ENCODE results near the gene ZNF185. TPM values are rescaled to one million over a fixed set of nuclear protein-coding genes. Genes with fewer than 3 reads are reported as not detected.

Gene ZNF185
- total RNA-seq, 6 experiments from 2014 or later = 0.61 to 1.7 (median 0.83) TPM

GRCh38 chrX:152861826-152862225 lies 36.0 kb upstream of the ZNF185 start:
- H3K4me1 ChIP-seq = no peaks in the 10 kb centered on the region
- no peak overlapping the region for H3K4me3 ChIP-seq
- no peak overlapping the region for H3K27ac ChIP-seq
- intact Hi-C loops (cut with DNase I) = no loop called here
- ATAC-seq = no peak
- H3K9me3 ChIP-seq = no peaks in the 10 kb centered on the region
- no peaks in the 10 kb centered on the region for H3K27me3 ChIP-seq
- TF ChIP-seq POLR2A (IDR thresholded peaks at IDR 0.05) (no peak), CTCF (IDR thresholded peaks at IDR 0.05) (no peak)
- DNase-seq = no peak
- peaks cover 0 to 40% (median 2%) of the 10 kb centered on the region in 4 donors for H3K36me3 ChIP-seq
- 59% methylated on average over 6 of the region's 6 CpGs for WGBS (ENCODE audit: insufficient coverage, low coverage, low lambda C conversion rate, missing lambda C conversion rate)

DNA sequence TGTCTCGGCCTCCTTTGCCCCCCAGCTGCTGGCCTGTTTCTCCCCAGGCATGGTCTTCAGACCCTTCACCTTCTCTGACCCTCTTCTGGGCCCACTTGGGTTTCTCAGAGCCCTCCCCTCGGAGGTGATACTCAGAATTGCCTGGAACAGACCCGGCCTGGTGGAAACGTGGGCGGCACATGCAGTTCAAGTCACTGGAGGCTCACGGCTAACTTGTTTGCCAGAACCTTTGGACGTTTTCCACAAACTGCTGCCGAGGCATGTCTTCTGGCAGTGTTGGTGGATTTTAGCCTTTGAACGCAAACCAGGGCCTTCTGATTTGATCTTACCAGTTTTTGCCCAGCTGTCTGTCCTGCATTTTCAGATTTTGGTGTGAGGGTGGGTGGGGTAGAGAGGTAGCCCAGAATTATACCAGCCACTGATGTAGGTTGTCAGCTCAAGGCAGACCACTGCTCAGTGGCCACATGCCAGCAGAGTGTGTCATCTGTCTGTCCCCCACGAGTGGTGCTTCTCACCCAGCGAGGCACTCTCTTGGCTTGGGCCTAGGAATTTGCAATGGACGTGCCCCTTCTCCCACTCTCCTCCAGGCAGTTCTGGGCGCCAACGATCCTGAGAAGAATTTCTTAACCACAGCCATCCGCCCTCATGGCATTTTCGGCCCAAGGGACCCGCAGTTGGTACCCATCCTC lies 32.5 kb upstream of the ZNF185 start:
- WGBS (ENCODE audit: insufficient coverage, low coverage, low lambda C conversion rate, missing lambda C conversion rate) = 80% methylated on average over 3 of the region's 17 CpGs
- H3K27me3 ChIP-seq = no peaks in the 10 kb centered on the region
- DNase-seq (no peak), ATAC-seq (peak in 1 of 4 donors; percentile 39)
- no peak overlapping the region for H3K4me3 ChIP-seq
- H3K9me3 ChIP-seq = no peaks in the 10 kb centered on the region
- H3K36me3 ChIP-seq = peaks cover 0 to 43% (median 0%) of the 10 kb centered on the region in 4 donors
- no peak for TF ChIP-seq POLR2A (IDR thresholded peaks at IDR 0.05)
- no peak for TF ChIP-seq CTCF (IDR thresholded peaks at IDR 0.05)
- no peak overlapping the region for H3K27ac ChIP-seq
- intact Hi-C loops (cut with DNase I) = no loop called here
- no peaks in the 10 kb centered on the region for H3K4me1 ChIP-seq

DNA sequence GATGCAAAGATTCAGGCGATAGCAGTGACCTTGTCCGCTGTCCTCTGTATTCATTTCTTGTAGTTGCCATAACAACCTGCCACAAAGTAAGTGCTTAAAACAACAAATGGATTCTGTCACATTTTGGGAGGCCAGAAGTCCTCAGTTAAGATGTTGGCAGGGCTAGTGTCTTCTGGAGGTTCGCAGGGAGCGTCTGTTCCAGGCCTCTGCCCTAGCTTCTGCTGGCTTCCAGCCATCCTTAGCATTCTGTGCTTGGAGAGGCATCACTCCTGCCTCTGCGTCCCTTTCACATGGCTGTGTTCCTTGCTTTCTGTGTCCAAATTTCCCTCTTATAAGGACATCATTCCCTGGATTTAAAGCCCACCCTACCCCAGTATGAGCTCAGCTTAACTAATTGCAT lies 31.5 kb upstream of the ZNF185 start:
- H3K4me3 ChIP-seq = no peak overlapping the region
- no peaks in the 10 kb centered on the region for H3K9me3 ChIP-seq
- DNase-seq (no peak), ATAC-seq (no peak)
- no peak overlapping the region for H3K27ac ChIP-seq
- WGBS (ENCODE audit: insufficient coverage, low coverage, low lambda C conversion rate, missing lambda C conversion rate) = 60% methylated on average over 2 of the region's 5 CpGs
- intact Hi-C loops (cut with DNase I) = no loop called here
- H3K27me3 ChIP-seq = no peaks in the 10 kb centered on the region
- peaks cover 0 to 40% (median 0%) of the 10 kb centered on the region in 4 donors for H3K36me3 ChIP-seq
- TF ChIP-seq CTCF (IDR thresholded peaks at IDR 0.05) = no peak
- TF ChIP-seq POLR2A (IDR thresholded peaks at IDR 0.05) = no peak
- H3K4me1 ChIP-seq = no peaks in the 10 kb centered on the region

DNA sequence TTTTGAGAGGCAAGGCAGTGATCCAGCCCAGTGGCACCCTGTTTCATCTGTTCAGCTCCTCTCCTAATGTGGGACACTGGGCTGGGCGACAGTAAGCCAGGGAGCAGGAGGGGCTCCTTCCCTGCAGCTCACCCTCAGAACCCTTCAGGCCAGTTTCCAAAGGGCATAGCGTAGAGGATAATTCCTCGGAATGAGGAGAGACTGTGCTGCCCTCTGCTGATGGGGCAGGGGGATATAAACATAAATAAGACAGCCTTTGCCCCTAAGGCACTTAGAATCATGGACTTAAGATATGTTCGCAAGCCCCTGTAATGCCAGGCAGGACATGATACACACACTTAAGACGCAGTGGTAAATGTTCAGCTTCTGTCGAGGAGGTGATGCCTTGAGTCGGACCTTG lies 27.9 kb upstream of the ZNF185 start:
- Histone ChIP-seq H3K36me3 (peaks cover 0 to 31% (median 0%) of the 10 kb centered on the region in 4 donors), H3K9me3 (no peaks in the 10 kb centered on the region), H3K4me1 (no peaks in the 10 kb centered on the region), H3K4me3 (no peak overlapping the region), H3K27me3 (no peaks in the 10 kb centered on the region), H3K27ac (no peak overlapping the region)
- DNase-seq (no peak), ATAC-seq (no peak)
- WGBS (ENCODE audit: insufficient coverage, low coverage, low lambda C conversion rate, missing lambda C conversion rate) = 69% methylated on average over 7 of the region's 7 CpGs
- TF ChIP-seq POLR2A (IDR thresholded peaks at IDR 0.05) (no peak), CTCF (IDR thresholded peaks at IDR 0.05) (no peak)
- intact Hi-C loops (cut with DNase I) = no loop called here
